Astrocyte (in vitro differentiated cells and primary cell): ENCODE measurements around the gene PCARE. TPM values are rescaled to one million over a fixed set of nuclear protein-coding genes. Genes with fewer than 3 reads are reported as not detected.

Source experiments
- DNase-seq: peaks from one replicate; pipeline ENCODE4 v3.0.0-alpha.2; 2010; ENCODE audit warnings: low read depth
- FAIRE-seq: peaks from 2 replicates; lab custom pipeline; 2011; peaks lifted over from hg19 to GRCh38; lab: Jason Lieb, UNC
- H2AFZ ChIP-seq: 2 replicates; pipeline ENCODE4 v1.6.0; 2012; ENCODE audit warnings: low read depth, low read length, inconsistent platforms
- H3K27ac ChIP-seq: 2 replicates; pipeline ENCODE4 v1.5.1; 2011; ENCODE audit warnings: low read depth, low read length, inconsistent platforms
- H3K27me3 ChIP-seq: 2 replicates; pipeline ENCODE4 v1.6.0; 2011; ENCODE audit warnings: low read length, inconsistent platforms; ENCODE audit not compliant: insufficient read depth
- H3K36me3 ChIP-seq: 2 replicates; pipeline ENCODE4 v1.5.1; 2011; ENCODE audit warnings: low read length, inconsistent platforms; ENCODE audit not compliant: insufficient read depth
- H3K4me1 ChIP-seq: 2 replicates; pipeline ENCODE4 v1.5.1; 2011; ENCODE audit warnings: low read length, inconsistent platforms; ENCODE audit not compliant: insufficient read depth
- H3K4me2 ChIP-seq: 2 replicates; pipeline ENCODE4 v1.6.0; 2012; ENCODE audit warnings: low read length, inconsistent platforms
- H3K4me3 ChIP-seq: 2 replicates; pipeline ENCODE4 v1.5.1; 2011; ENCODE audit warnings: low read depth, mild to moderate bottlenecking, low read length, inconsistent platforms; ENCODE audit not compliant: insufficient read depth
- H3K79me2 ChIP-seq: 2 replicates; pipeline ENCODE4 v1.6.0; 2012; ENCODE audit warnings: mild to moderate bottlenecking, low read length, inconsistent platforms; ENCODE audit not compliant: insufficient read depth
- H3K9ac ChIP-seq: 2 replicates; pipeline ENCODE4 v1.6.0; 2012; ENCODE audit warnings: mild to moderate bottlenecking, low read length, inconsistent platforms
- H3K9me3 ChIP-seq: 2 replicates; pipeline ENCODE4 v1.5.1; 2012; ENCODE audit warnings: low read depth, mild to moderate bottlenecking, low read length, inconsistent platforms; ENCODE audit not compliant: insufficient read depth
- H4K20me1 ChIP-seq: 2 replicates; pipeline ENCODE4 v1.6.0; 2012; ENCODE audit warnings: low read length, inconsistent platforms; ENCODE audit not compliant: insufficient read depth
- H3K27ac Mint-ChIP-seq: one replicate; pipeline ENCODE4 v1.8.0; 2021; ENCODE audit warnings: mild to moderate bottlenecking, mixed read lengths; ENCODE audit not compliant: unreplicated experiment
- H3K27me3 Mint-ChIP-seq: one replicate; pipeline ENCODE4 v1.8.0; 2021; ENCODE audit warnings: low read depth, mixed read lengths; ENCODE audit not compliant: unreplicated experiment
- H3K36me3 Mint-ChIP-seq: one replicate; pipeline ENCODE4 v1.8.0; 2021; ENCODE audit warnings: low read depth, mixed read lengths; ENCODE audit not compliant: unreplicated experiment
- H3K4me1 Mint-ChIP-seq: one replicate; pipeline ENCODE4 v1.8.0; 2021; ENCODE audit warnings: low read depth, mixed read lengths; ENCODE audit not compliant: unreplicated experiment
- H3K4me3 Mint-ChIP-seq: one replicate; pipeline ENCODE4 v1.8.0; 2021; ENCODE audit warnings: mild to moderate bottlenecking, moderate library complexity, mixed read lengths; ENCODE audit not compliant: unreplicated experiment
- H3K9me3 Mint-ChIP-seq: one replicate; pipeline ENCODE4 v1.8.0; 2021; ENCODE audit warnings: mild to moderate bottlenecking, mixed read lengths; ENCODE audit not compliant: unreplicated experiment
- CTCF ChIP-seq: IDR thresholded peaks from 2 replicates; pipeline ENCODE4 v1.5.1; 2011; ENCODE audit warnings: low read depth, mild to moderate bottlenecking, inconsistent platforms, low read length, moderate library complexity; ENCODE audit not compliant: insufficient read depth
- EZH2 ChIP-seq: IDR thresholded peaks from 2 replicates; pipeline ENCODE4 v1.6.1; 2012; ENCODE audit warnings: mild to moderate bottlenecking, low read length, inconsistent platforms; ENCODE audit not compliant: insufficient read depth
- total RNA-seq: library from RNA; stranded (reverse); gene quantifications from 2 replicates; pipeline ENCODE4 v1.2.1, GENCODE V29; 2021

Gene PCARE
- total RNA-seq, 1 donor from 2014 or later = not detected

- Histone ChIP-seq H4K20me1 (no peaks in the 10 kb centered on the region), H3K9ac (no peak overlapping the region), H3K36me3 (no peaks in the 10 kb centered on the region), H3K27me3 (no peaks in the 10 kb centered on the region), H3K27ac (no peak overlapping the region), H2AFZ (no peak overlapping the region), H3K4me1 (no peaks in the 10 kb centered on the region), H3K4me3 (no peak overlapping the region), H3K79me2 (no peaks in the 10 kb centered on the region), H3K9me3 (no peaks in the 10 kb centered on the region), H3K4me2 (no peak overlapping the region)
- FAIRE-seq (no peak), DNase-seq (no peak)
- H3K4me3 Mint-ChIP-seq = no peak overlapping the region
- H3K9me3 Mint-ChIP-seq = peaks cover 2% of the 10 kb centered on the region
- TF ChIP-seq CTCF (no peak), EZH2 (no peak)
- H3K4me1 Mint-ChIP-seq = peaks cover 8% of the 10 kb centered on the region
- H3K27me3 Mint-ChIP-seq = peaks cover 32% of the 10 kb centered on the region
- no peak overlapping the region for H3K27ac Mint-ChIP-seq
- peaks cover 2% of the 10 kb centered on the region for H3K36me3 Mint-ChIP-seq
These were observed 33.8 kb downstream of the PCARE start for GRCh38 chr2:29040552-29040951.

GRCh38 chr2:29039718-29040480 is 34.4 kb downstream of the PCARE start:
- H2AFZ ChIP-seq = no peak overlapping the region
- no peaks in the 10 kb centered on the region for H3K4me1 ChIP-seq
- Mint-ChIP-seq H3K4me3 (no peak overlapping the region), H3K36me3 (peaks cover 2% of the 10 kb centered on the region), H3K27ac (no peak overlapping the region), H3K27me3 (peaks cover 27% of the 10 kb centered on the region), H3K9me3 (peaks cover 2% of the 10 kb centered on the region), H3K4me1 (peaks cover 8% of the 10 kb centered on the region)
- no peak overlapping the region for H3K9ac ChIP-seq
- TF ChIP-seq EZH2 = no peak
- no peak for TF ChIP-seq CTCF
- H3K79me2 ChIP-seq = no peaks in the 10 kb centered on the region
- FAIRE-seq (no peak), DNase-seq (peak; percentile 6)
- no peak overlapping the region for H3K27ac ChIP-seq
- no peaks in the 10 kb centered on the region for H4K20me1 ChIP-seq
- no peaks in the 10 kb centered on the region for H3K27me3 ChIP-seq
- H3K9me3 ChIP-seq = no peaks in the 10 kb centered on the region
- no peak overlapping the region for H3K4me3 ChIP-seq
- H3K4me2 ChIP-seq = no peak overlapping the region
- H3K36me3 ChIP-seq = no peaks in the 10 kb centered on the region
